Measurements from ENCODE around the gene UST. TPM values are rescaled to one million over a fixed set of nuclear protein-coding genes. Genes with fewer than 3 reads are reported as not detected.

Gene UST
- total and polyA plus RNA-seq, 4 donors, result 8.4 to 21.5 (median 14.1) TPM

GRCh38 chr6:148957752-148958151 is 210.9 kb downstream of the UST start:
- intact Hi-C loops (cut with DNase I), result no loop called here
- Histone ChIP-seq H3K9me3 (ENCODE audit: control insufficient read depth, low read length) (no peaks in the 10 kb centered on the region), H3K27me3 (ENCODE audit: control insufficient read depth in 1 of 2, insufficient read depth in 2 of 2, low read length in 1 of 2) (no peaks in the 10 kb centered on the region), H3K4me3 (ENCODE audit: low read length in 2 of 2) (no peak overlapping the region), H3K36me3 (ENCODE audit: control insufficient read depth in 1 of 2, insufficient read depth in 2 of 2, low read length in 1 of 2) (no peaks in the 10 kb centered on the region), H3K27ac (ENCODE audit: low read depth in 1 of 2, low read length in 2 of 2) (no peak overlapping the region), H3K4me1 (ENCODE audit: control insufficient read depth in 1 of 2, insufficient read depth in 2 of 2, low read length in 2 of 2) (no peaks in the 10 kb centered on the region)
- ATAC-seq (ENCODE audit: low FRiP score), result no peak
- no peak for DNase-seq
- whole genome bisulfite sequencing, 2 donors, result 95 to 96% methylated on average over 5 of the region's 5 CpGs

DNA sequence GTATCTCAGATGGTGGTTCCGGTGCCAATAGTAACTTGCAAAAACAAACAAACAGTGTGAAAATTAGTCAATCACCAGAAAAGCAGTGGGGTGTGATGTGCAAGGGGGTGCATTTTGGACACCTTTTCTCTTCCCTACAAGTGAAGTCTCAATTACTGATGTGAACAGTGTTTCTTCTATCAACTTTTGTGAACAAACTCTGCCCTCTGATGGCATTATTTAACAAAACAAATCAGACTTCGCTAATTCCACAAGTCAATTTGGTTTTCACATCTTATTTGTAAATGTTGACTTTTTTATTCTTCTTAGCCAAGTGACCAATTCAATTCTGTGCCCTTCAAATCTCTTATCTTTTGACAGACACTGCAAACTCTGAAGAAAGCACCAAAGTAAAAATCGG is 212.2 kb downstream of the UST start:
- Histone ChIP-seq H3K36me3 (ENCODE audit: control insufficient read depth in 1 of 2, insufficient read depth in 2 of 2, low read length in 1 of 2) (no peaks in the 10 kb centered on the region), H3K4me1 (ENCODE audit: control insufficient read depth in 1 of 2, insufficient read depth in 2 of 2, low read length in 2 of 2) (no peaks in the 10 kb centered on the region), H3K4me3 (ENCODE audit: low read length in 2 of 2) (no peak overlapping the region), H3K27ac (ENCODE audit: low read depth in 1 of 2, low read length in 2 of 2) (no peak overlapping the region), H3K27me3 (ENCODE audit: control insufficient read depth in 1 of 2, insufficient read depth in 2 of 2, low read length in 1 of 2) (no peaks in the 10 kb centered on the region), H3K9me3 (ENCODE audit: control insufficient read depth, low read length) (no peaks in the 10 kb centered on the region)
- intact Hi-C loops (cut with DNase I), result no loop called here
- WGBS, 2 donors, result 67 to 72% methylated on average over 3 of the region's 3 CpGs
- DNase-seq, result no peak
- ATAC-seq (ENCODE audit: low FRiP score), result no peak

DNA sequence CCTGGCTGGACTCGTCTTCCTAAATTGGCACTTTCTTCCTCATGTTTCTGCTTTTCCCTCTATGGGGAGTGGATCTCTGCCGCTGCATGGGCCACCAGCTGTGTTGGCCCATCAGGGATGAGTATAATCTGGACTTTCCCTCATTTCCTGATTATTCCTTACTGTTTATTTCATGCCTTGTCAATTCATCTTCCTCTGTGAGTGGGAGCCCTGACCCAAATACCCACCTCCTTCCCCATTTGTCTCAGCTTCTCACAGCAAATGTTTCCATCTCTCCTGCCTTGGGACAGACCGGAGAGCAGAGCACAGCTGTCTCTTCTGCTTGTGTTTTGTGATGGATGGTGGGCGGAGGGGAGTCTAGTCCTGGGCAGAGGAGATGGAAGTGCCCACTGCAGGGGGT is 212.7 kb downstream of the UST start:
- intact Hi-C loops (cut with DNase I), result no loop called here
- H3K27me3 ChIP-seq (ENCODE audit: control insufficient read depth in 1 of 2, insufficient read depth in 2 of 2, low read length in 1 of 2), result no peaks in the 10 kb centered on the region
- DNase-seq, result no peak
- 89 to 91% methylated on average over 4 of the region's 4 CpGs for WGBS, 2 donors
- no peaks in the 10 kb centered on the region for H3K9me3 ChIP-seq (ENCODE audit: control insufficient read depth, low read length)
- no peak overlapping the region for H3K27ac ChIP-seq (ENCODE audit: low read depth in 1 of 2, low read length in 2 of 2)
- no peaks in the 10 kb centered on the region for H3K4me1 ChIP-seq (ENCODE audit: control insufficient read depth in 1 of 2, insufficient read depth in 2 of 2, low read length in 2 of 2)
- no peak for ATAC-seq (ENCODE audit: low FRiP score)
- H3K36me3 ChIP-seq (ENCODE audit: control insufficient read depth in 1 of 2, insufficient read depth in 2 of 2, low read length in 1 of 2), result no peaks in the 10 kb centered on the region
- H3K4me3 ChIP-seq (ENCODE audit: low read length in 2 of 2), result no peak overlapping the region

DNA sequence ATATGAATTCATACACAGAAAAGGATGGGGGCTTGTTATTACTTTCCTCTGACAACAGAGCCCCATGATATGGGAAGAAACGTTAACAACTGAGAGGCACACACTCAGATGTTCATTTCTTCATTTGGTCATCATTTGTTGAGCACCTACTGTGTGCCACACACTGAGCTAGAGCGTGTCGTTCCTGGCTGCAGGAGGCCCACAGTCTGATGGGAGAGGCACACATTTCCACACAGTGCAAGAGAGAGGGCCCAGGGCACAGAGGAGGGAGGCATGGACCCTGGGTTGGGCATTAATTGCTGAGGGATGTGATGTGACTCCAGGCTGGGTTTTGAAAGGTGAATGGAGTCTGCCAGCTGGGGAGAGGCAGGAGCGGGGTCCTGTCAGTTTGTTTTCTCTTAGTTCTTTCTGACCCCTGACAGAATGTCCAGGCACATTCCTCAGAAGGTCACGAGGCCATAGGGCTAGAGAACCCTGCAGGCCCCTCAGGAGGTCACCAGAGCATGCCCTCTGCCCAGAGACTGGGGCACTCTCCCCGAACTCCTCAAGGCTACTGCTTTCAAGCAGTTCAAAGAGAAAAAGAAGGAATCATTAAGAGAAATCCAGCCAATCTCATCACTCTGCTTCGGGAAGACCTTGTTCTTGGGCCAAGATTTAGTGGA is 216.2 kb downstream of the UST start:
- H3K9me3 ChIP-seq (ENCODE audit: control insufficient read depth, low read length), result no peaks in the 10 kb centered on the region
- H3K27me3 ChIP-seq (ENCODE audit: control insufficient read depth in 1 of 2, insufficient read depth in 2 of 2, low read length in 1 of 2), result no peaks in the 10 kb centered on the region
- WGBS, 2 donors, result 92 to 93% methylated on average over 7 of the region's 7 CpGs
- H3K4me1 ChIP-seq (ENCODE audit: control insufficient read depth in 1 of 2, insufficient read depth in 2 of 2, low read length in 2 of 2), result no peaks in the 10 kb centered on the region
- ATAC-seq (ENCODE audit: low FRiP score) (no peak), DNase-seq (no peak)
- H3K36me3 ChIP-seq (ENCODE audit: control insufficient read depth in 1 of 2, insufficient read depth in 2 of 2, low read length in 1 of 2), result no peaks in the 10 kb centered on the region
- no peak overlapping the region for H3K4me3 ChIP-seq (ENCODE audit: low read length in 2 of 2)
- no peak overlapping the region for H3K27ac ChIP-seq (ENCODE audit: low read depth in 1 of 2, low read length in 2 of 2)
- intact Hi-C loops (cut with DNase I), result no loop called here

- Histone ChIP-seq H3K27me3 (ENCODE audit: control insufficient read depth in 1 of 2, insufficient read depth in 2 of 2, low read length in 1 of 2) (no peaks in the 10 kb centered on the region), H3K27ac (ENCODE audit: low read depth in 1 of 2, low read length in 2 of 2) (no peak overlapping the region), H3K9me3 (ENCODE audit: control insufficient read depth, low read length) (no peaks in the 10 kb centered on the region), H3K4me1 (ENCODE audit: control insufficient read depth in 1 of 2, insufficient read depth in 2 of 2, low read length in 2 of 2) (peaks cover 0 to 3% of the 10 kb centered on the region in 2 donors), H3K4me3 (ENCODE audit: low read length in 2 of 2) (no peak overlapping the region), H3K36me3 (ENCODE audit: control insufficient read depth in 1 of 2, insufficient read depth in 2 of 2, low read length in 1 of 2) (no peaks in the 10 kb centered on the region)
- intact Hi-C loops (cut with DNase I), result no loop called here
- WGBS, 2 donors, result 92 to 96% methylated on average over 5 of the region's 5 CpGs
- no peak for DNase-seq
- no peak for ATAC-seq (ENCODE audit: low FRiP score)
These were observed 216.9 kb downstream of the UST start for GRCh38 chr6:148963738-148964137.

GRCh38 chr6:148964467-148964866 is 217.6 kb downstream of the UST start:
- intact Hi-C loops (cut with DNase I), result no loop called here
- H3K4me3 ChIP-seq (ENCODE audit: low read length in 2 of 2), result no peak overlapping the region
- H3K4me1 ChIP-seq (ENCODE audit: control insufficient read depth in 1 of 2, insufficient read depth in 2 of 2, low read length in 2 of 2), result peaks cover 0 to 3% of the 10 kb centered on the region in 2 donors
- no peaks in the 10 kb centered on the region for H3K9me3 ChIP-seq (ENCODE audit: control insufficient read depth, low read length)
- ATAC-seq (ENCODE audit: low FRiP score) (no peak), DNase-seq (no peak)
- WGBS, 2 donors, result 97 to 98% methylated on average over 13 of the region's 13 CpGs
- H3K36me3 ChIP-seq (ENCODE audit: control insufficient read depth in 1 of 2, insufficient read depth in 2 of 2, low read length in 1 of 2), result no peaks in the 10 kb centered on the region
- no peak overlapping the region for H3K27ac ChIP-seq (ENCODE audit: low read depth in 1 of 2, low read length in 2 of 2)
- H3K27me3 ChIP-seq (ENCODE audit: control insufficient read depth in 1 of 2, insufficient read depth in 2 of 2, low read length in 1 of 2), result no peaks in the 10 kb centered on the region

GRCh38 chr6:148965287-148965686 is 218.5 kb downstream of the UST start:
- Histone ChIP-seq H3K27ac (ENCODE audit: low read depth in 1 of 2, low read length in 2 of 2) (no peak overlapping the region), H3K27me3 (ENCODE audit: control insufficient read depth in 1 of 2, insufficient read depth in 2 of 2, low read length in 1 of 2) (no peaks in the 10 kb centered on the region), H3K9me3 (ENCODE audit: control insufficient read depth, low read length) (no peaks in the 10 kb centered on the region), H3K4me1 (ENCODE audit: control insufficient read depth in 1 of 2, insufficient read depth in 2 of 2, low read length in 2 of 2) (peaks cover 0 to 3% of the 10 kb centered on the region in 2 donors), H3K4me3 (ENCODE audit: low read length in 2 of 2) (no peak overlapping the region), H3K36me3 (ENCODE audit: control insufficient read depth in 1 of 2, insufficient read depth in 2 of 2, low read length in 1 of 2) (no peaks in the 10 kb centered on the region)
- intact Hi-C loops (cut with DNase I), result no loop called here
- peak in 1 of 2 donors; percentile 79 for DNase-seq
- 73 to 79% methylated on average over 9 of the region's 9 CpGs for WGBS, 2 donors
- ATAC-seq (ENCODE audit: low FRiP score), result no peak

DNA sequence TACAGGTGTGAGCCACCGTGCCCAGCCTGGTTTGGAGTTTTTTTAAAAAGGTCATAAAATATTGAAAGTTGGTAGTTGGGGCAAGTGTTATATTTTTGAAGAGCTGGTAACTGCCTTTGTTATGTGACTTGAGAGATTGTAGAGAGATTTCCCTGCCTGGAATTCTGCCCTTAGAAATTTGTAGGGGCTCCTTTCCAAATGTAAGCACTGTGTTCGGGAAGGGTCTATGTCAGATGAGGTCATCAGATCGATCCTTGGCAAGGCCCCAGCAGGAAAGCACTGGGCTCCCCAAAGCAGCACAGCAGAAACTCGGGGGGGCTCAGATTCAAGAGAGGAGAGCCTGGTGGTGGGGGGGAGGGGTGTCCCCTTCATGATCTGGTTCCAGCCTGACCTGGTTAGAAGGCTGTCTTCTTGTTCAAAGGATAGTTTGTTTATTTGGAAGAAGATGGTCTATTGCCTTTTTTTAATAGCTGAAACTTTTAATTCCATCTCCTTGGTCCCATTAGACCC is 220.2 kb downstream of the UST start:
- Histone ChIP-seq H3K27me3 (ENCODE audit: control insufficient read depth in 1 of 2, insufficient read depth in 2 of 2, low read length in 1 of 2) (no peaks in the 10 kb centered on the region), H3K36me3 (ENCODE audit: control insufficient read depth in 1 of 2, insufficient read depth in 2 of 2, low read length in 1 of 2) (no peaks in the 10 kb centered on the region), H3K4me3 (ENCODE audit: low read length in 2 of 2) (no peak overlapping the region), H3K4me1 (ENCODE audit: control insufficient read depth in 1 of 2, insufficient read depth in 2 of 2, low read length in 2 of 2) (peaks cover 0 to 6% of the 10 kb centered on the region in 2 donors), H3K27ac (ENCODE audit: low read depth in 1 of 2, low read length in 2 of 2) (no peak overlapping the region), H3K9me3 (ENCODE audit: control insufficient read depth, low read length) (no peaks in the 10 kb centered on the region)
- intact Hi-C loops (cut with DNase I), result no loop called here
- WGBS, 2 donors, result 41 to 49% methylated on average over 4 of the region's 4 CpGs
- DNase-seq, result no peak
- ATAC-seq (ENCODE audit: low FRiP score), result no peak

- H3K36me3 ChIP-seq (ENCODE audit: control insufficient read depth in 1 of 2, insufficient read depth in 2 of 2, low read length in 1 of 2), result no peaks in the 10 kb centered on the region
- WGBS, 2 donors, result 31 to 44% methylated on average over 7 of the region's 7 CpGs
These were observed 220.7 kb downstream of the UST start for GRCh38 chr6:148967541-148967956.

More at GRCh38 chr6:148967541-148967956, 220.7 kb downstream of the UST start:
- peaks cover 0 to 6% of the 10 kb centered on the region in 2 donors for H3K4me1 ChIP-seq (ENCODE audit: control insufficient read depth in 1 of 2, insufficient read depth in 2 of 2, low read length in 2 of 2)
- H3K27ac ChIP-seq (ENCODE audit: low read depth in 1 of 2, low read length in 2 of 2), result no peak overlapping the region
- ATAC-seq (ENCODE audit: low FRiP score) (no peak), DNase-seq (no peak)
- intact Hi-C loops (cut with DNase I), result no loop called here
- H3K4me3 ChIP-seq (ENCODE audit: low read length in 2 of 2), result no peak overlapping the region
- no peaks in the 10 kb centered on the region for H3K27me3 ChIP-seq (ENCODE audit: control insufficient read depth in 1 of 2, insufficient read depth in 2 of 2, low read length in 1 of 2)
- no peaks in the 10 kb centered on the region for H3K9me3 ChIP-seq (ENCODE audit: control insufficient read depth, low read length)

Data from aorta (tissue), 5 donors.